ENCODE measurements around the gene C5AR1.

The C5AR1 gene

GRCh38 chr19:47319923-47320871, 10.5 kb downstream of the C5AR1 start:
- H3K4me2 ChIP-seq (ENCODE audit: low read length) = no peak overlapping the region
- no peaks in the 10 kb centered on the region for H4K20me1 ChIP-seq (ENCODE audit: insufficient read depth, low read length)
- TF ChIP-seq EZH2 (IDR thresholded peaks at IDR 0.05; ENCODE audit: borderline replicate concordance, low read length) (no peak), CTCF (IDR thresholded peaks at IDR 0.05; ENCODE audit: low read length) (no peak)
- H3K4me3 ChIP-seq (ENCODE audit: low read depth, low read length, poor library complexity, severe bottlenecking) = no peak overlapping the region
- no peaks in the 10 kb centered on the region for H3K4me1 ChIP-seq (ENCODE audit: insufficient read depth, low read length, severe bottlenecking)
- H3K9me2 ChIP-seq (ENCODE audit: low read depth, low read length) = no peaks in the 10 kb centered on the region
- H3K27me3 ChIP-seq (ENCODE audit: insufficient read depth, low read length) = peaks cover 16% of the 10 kb centered on the region; the same call in 1 of the 2 replicates
- H2AFZ ChIP-seq (ENCODE audit: low read length) = no peak overlapping the region
- no peak overlapping the region for H3K9ac ChIP-seq (ENCODE audit: low read length)
- no peaks in the 10 kb centered on the region for H3F3A ChIP-seq (ENCODE audit: insufficient read depth, low read length)
- no peaks in the 10 kb centered on the region for H3K36me3 ChIP-seq (ENCODE audit: insufficient read depth, low read length)
- 0 out of 2 replicates have a peak, but pooled peaks cover 3% of the 10 kb centered on the region for H3K9me3 ChIP-seq (ENCODE audit: low read length)
- H3K27ac ChIP-seq (ENCODE audit: low read depth, low read length, poor library complexity, severe bottlenecking) = no peak overlapping the region
- no peaks in the 10 kb centered on the region for H3K79me2 ChIP-seq (ENCODE audit: insufficient read depth, low read length)

GRCh38 chr19:47321630-47322029, 12.0 kb downstream of the C5AR1 start:
- no peaks in the 10 kb centered on the region for H3K36me3 ChIP-seq (ENCODE audit: insufficient read depth, low read length)
- no peak overlapping the region for H3K4me3 ChIP-seq (ENCODE audit: low read depth, low read length, poor library complexity, severe bottlenecking)
- H2AFZ ChIP-seq (ENCODE audit: low read length) = no peak overlapping the region
- H4K20me1 ChIP-seq (ENCODE audit: insufficient read depth, low read length) = no peaks in the 10 kb centered on the region
- no peak for TF ChIP-seq EZH2 (IDR thresholded peaks at IDR 0.05; ENCODE audit: borderline replicate concordance, low read length)
- TF ChIP-seq CTCF (IDR thresholded peaks at IDR 0.05; ENCODE audit: low read length) = no peak
- no peaks in the 10 kb centered on the region for H3F3A ChIP-seq (ENCODE audit: insufficient read depth, low read length)
- H3K79me2 ChIP-seq (ENCODE audit: insufficient read depth, low read length) = no peaks in the 10 kb centered on the region
- H3K9ac ChIP-seq (ENCODE audit: low read length) = no peak overlapping the region
- H3K9me2 ChIP-seq (ENCODE audit: low read depth, low read length) = no peaks in the 10 kb centered on the region
- peaks cover 16% of the 10 kb centered on the region; the same call in 1 of the 2 replicates for H3K27me3 ChIP-seq (ENCODE audit: insufficient read depth, low read length)
- no peak overlapping the region for H3K4me2 ChIP-seq (ENCODE audit: low read length)
- H3K9me3 ChIP-seq (ENCODE audit: low read length) = 0 out of 2 replicates have a peak, but pooled peaks cover 3% of the 10 kb centered on the region
- no peak overlapping the region for H3K27ac ChIP-seq (ENCODE audit: low read depth, low read length, poor library complexity, severe bottlenecking)
- H3K4me1 ChIP-seq (ENCODE audit: insufficient read depth, low read length, severe bottlenecking) = no peaks in the 10 kb centered on the region

GRCh38 chr19:47322058-47322457, 12.4 kb downstream of the C5AR1 start:
- Histone ChIP-seq H2AFZ (ENCODE audit: low read length) (no peak overlapping the region), H3K9ac (ENCODE audit: low read length) (no peak overlapping the region), H3K27me3 (ENCODE audit: insufficient read depth, low read length) (peaks cover 16% of the 10 kb centered on the region; the same call in 1 of the 2 replicates), H3F3A (ENCODE audit: insufficient read depth, low read length) (no peaks in the 10 kb centered on the region), H3K36me3 (ENCODE audit: insufficient read depth, low read length) (no peaks in the 10 kb centered on the region), H3K4me1 (ENCODE audit: insufficient read depth, low read length, severe bottlenecking) (no peaks in the 10 kb centered on the region), H3K4me3 (ENCODE audit: low read depth, low read length, poor library complexity, severe bottlenecking) (no peak overlapping the region), H3K79me2 (ENCODE audit: insufficient read depth, low read length) (no peaks in the 10 kb centered on the region), H4K20me1 (ENCODE audit: insufficient read depth, low read length) (no peaks in the 10 kb centered on the region), H3K27ac (ENCODE audit: low read depth, low read length, poor library complexity, severe bottlenecking) (no peak overlapping the region), H3K9me3 (ENCODE audit: low read length) (0 out of 2 replicates have a peak, but pooled peaks cover 3% of the 10 kb centered on the region), H3K9me2 (ENCODE audit: low read depth, low read length) (no peaks in the 10 kb centered on the region), H3K4me2 (ENCODE audit: low read length) (no peak overlapping the region)
- TF ChIP-seq EZH2 (IDR thresholded peaks at IDR 0.05; ENCODE audit: borderline replicate concordance, low read length) (no peak), CTCF (IDR thresholded peaks at IDR 0.05; ENCODE audit: low read length) (no peak)
